GM18951 (cell line): ENCODE results near the gene SLC46A2.

ENCODE experiments used
- POLR2A ChIP-seq: IDR thresholded peaks from 4 replicates; pipeline ENCODE4 v1.6.1; 2011; ENCODE audit warnings: mild to moderate bottlenecking; ENCODE audit not compliant: insufficient read length, insufficient read depth; ENCODE audit errors: extremely low read depth
- in situ Hi-C: fragments of 300-500 bp; cut with MboI; formaldehyde crosslinking; loops from one replicate; pipeline ENCODE4 v1.12.0; 2022; ENCODE audit warnings: low sequenced_read_pairs, mixed read lengths, inconsistent platforms; ENCODE audit not compliant: unreplicated experiment

SLC46A2 gene

DNA sequence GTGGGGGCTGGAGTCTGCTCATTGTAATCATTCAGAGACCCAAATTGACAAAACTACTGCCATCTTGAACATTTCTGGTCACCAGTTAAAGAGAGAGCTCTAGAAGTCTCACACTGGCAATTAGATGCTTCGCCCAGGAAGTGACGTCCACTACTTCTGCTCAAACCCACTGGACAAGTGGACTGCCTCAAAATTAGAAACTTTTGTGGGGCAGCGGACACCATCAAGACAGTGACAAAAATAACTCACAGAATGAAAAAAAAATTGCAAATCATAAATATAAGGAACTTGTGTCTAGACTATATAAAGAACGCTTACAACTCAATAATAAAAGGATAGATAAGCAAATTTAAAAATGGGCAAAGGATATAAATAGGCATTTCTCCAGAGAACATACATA lies 9.8 kb upstream of the SLC46A2 start:
- in situ Hi-C loops, result no loop called here
- no peak for TF ChIP-seq POLR2A

DNA sequence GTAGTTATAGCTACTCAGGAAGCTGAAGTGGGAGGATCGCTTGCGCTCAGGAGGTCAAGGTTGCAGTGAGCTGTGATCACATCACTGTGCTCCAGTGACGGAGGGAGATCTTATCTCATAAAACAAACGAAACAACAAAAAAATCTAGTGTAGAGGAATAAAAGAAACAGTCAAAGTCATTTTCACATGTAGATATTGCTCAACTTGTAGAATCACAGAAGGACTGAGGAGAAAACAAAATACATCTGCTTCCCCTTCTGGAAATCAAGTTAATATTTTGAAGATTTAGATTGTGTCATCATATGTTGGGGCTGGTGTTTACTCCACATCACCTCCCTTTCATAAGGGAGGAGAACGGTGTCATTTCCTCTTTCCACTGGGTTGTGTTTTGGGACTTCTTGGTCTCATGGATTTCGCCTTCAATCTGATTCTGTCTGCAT lies 8.2 kb upstream of the SLC46A2 start:
- in situ Hi-C loops, result loop anchor here (10.0 kb wide), 1 partner anchor 64 kb away; no protein-coding TSS in a partner anchor
- no peak for TF ChIP-seq POLR2A

DNA sequence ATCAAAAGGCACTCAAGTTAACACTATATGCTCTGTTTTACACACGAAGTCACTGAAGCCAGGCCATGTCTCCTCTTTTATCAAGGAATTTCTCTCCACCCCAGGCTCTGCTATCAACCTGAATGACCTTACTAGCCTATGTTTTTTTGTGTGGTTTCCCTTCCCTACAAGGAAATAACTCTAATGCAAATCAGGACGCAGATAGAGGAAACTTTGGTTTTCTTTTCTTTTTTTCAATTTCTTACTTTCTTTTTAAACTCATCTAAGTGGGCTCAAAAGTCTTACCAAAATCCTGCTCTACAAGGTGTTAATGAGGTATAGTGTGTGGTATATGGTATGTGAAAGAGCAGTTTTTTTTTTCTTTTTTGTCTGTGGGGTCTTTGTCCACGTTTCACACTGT lies 5.5 kb upstream of the SLC46A2 start:
- in situ Hi-C loops, result loop anchor here (10.0 kb wide), 1 partner anchor 61 kb away; no protein-coding TSS in a partner anchor
- TF ChIP-seq POLR2A, result no peak

DNA sequence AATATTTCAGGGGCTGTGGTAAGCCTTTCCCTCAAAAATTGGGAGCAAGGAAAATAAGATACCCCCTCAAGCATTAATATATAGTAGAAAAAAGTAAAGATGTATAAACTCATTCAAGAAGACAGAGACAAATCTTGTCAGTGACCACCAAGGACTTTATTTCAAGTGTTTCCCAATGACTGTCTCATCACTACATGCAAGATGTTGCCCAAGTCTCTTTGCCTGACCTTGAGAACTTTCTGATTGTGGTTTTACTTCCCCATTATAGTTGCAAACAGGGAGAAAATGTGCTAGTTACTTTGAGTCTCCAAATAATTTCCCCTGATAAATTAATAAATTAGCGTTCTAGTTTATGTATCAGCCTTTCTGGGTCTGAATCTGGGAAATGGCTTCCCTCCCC lies 4.0 kb upstream of the SLC46A2 start:
- in situ Hi-C loops, result loop anchor here (10.0 kb wide), 1 partner anchor 60 kb away; no protein-coding TSS in a partner anchor
- no peak for TF ChIP-seq POLR2A

DNA sequence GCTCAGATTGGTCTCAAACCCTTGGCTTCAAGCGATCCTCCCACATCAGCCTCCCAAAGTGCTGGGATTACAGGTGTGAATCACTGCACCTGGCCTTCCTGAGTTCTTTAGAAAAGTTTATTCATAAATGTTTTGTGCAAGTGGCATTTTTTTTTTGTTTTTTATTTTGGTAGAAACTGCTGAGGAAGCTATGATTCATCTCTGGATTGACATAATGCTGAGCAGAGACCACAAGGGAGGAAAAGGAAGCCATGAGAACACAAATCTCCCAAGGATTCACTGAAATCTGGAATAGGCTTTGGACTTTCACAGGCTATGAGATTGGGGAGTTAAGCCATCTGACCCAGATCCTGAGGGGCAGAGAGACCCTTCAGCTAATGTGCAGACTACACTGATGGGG lies 3.4 kb upstream of the SLC46A2 start:
- in situ Hi-C loops, result loop anchor here (10.0 kb wide), 1 partner anchor 59 kb away; no protein-coding TSS in a partner anchor
- no peak for TF ChIP-seq POLR2A

DNA sequence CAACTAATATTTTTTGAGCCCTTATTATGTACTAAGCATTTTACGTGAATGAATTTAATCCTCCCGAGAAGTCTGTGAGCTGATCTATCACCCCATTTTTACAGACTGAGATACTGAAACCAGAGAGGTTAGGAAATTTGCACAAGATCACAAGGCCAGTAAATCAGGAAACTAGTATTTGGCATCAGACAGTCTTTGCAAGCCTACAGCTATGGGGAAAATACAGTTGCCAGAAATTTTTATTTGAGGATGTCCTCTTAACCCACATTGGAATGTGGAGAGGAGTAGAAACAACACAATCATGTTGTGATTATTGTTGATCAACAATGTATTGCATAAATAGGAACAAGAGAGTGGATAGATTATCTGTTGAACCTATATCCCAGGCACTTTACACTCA lies 2.3 kb upstream of the SLC46A2 start:
- in situ Hi-C loops, result loop anchor here (10.0 kb wide), 1 partner anchor 58 kb away; no protein-coding TSS in a partner anchor
- no peak for TF ChIP-seq POLR2A

DNA sequence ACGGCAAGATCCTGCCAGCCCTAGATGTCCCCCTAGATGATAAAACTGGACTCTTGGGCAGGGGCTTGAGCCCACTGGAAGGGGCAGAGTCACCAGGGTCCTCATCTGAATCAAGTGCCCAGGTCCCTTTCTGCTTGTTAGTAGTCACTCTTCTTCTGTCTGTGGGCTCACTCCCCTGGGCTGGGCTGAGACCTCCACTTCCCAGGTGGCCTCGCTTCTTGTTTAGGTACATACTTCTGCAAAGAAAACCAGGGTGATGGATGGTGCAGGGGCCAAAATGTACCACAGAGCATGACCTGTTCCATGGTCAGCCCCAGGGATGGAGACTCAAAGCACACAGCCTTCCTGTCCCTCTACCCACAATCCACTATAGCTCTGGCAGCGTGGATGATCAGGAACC lies 845 bp upstream of the SLC46A2 start:
- TF ChIP-seq POLR2A, result no peak
- in situ Hi-C loops, result loop anchor here (10.0 kb wide), 1 partner anchor 57 kb away; no protein-coding TSS in a partner anchor

DNA sequence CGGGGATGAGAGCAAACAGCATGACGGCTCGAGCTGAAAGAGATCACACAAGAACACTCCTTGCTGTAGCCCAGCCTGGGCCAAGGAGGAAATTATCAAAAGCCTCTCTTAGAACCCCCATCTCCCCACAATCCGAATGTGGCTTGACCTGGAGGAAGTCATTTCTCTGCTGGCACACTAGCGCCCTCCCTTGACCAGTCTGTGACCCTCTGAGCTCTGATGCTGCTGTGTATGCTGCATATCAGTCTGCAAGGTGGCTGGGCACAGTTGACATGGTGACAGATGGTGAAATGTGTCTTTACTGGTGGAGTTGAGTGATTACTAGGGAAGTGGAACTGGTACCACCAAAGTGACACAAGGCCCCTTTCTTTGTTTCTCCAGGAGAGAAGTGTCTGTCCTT lies 3.3 kb downstream of the SLC46A2 start:
- no peak for TF ChIP-seq POLR2A
- in situ Hi-C loops, result no loop called here

DNA sequence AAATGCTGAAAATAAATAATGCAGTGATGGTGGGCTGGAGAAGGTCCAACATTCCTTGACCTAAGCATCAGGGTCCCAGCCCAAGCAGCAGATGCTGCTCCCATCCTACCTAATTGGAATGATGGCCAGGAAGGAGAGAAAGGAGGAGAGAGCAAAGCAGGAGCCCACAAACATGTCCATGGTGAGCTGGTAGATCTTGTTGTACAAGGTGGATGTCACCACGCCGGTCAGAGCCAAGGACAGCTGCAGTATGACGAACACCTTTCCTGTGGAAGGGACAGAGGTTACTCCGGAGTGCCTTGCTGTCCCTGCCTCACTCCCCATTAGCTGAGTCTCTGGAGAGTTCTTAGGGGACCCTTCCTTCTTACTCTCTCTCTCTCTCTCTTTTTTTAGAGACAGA lies 4.3 kb downstream of the SLC46A2 start:
- in situ Hi-C loops, result no loop called here
- no peak for TF ChIP-seq POLR2A

DNA sequence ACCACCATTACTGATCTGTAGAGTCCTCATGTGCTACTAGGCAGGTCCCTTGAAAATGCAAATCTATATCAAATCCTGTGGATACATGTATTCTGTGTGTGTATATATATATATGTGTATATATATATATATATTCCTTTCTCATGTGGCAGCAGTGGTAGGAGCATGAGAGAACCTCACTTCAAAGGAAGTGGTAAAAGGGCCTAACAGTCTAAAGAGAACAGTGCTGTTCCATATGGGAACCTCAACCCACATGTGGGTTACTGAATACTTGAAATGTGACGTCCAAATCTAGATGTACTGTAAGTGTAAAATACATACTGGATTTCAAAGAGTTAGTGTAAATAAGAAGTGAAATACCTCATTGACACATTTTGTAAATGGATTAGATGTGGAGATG lies 5.4 kb downstream of the SLC46A2 start:
- in situ Hi-C loops, result no loop called here
- no peak for TF ChIP-seq POLR2A

DNA sequence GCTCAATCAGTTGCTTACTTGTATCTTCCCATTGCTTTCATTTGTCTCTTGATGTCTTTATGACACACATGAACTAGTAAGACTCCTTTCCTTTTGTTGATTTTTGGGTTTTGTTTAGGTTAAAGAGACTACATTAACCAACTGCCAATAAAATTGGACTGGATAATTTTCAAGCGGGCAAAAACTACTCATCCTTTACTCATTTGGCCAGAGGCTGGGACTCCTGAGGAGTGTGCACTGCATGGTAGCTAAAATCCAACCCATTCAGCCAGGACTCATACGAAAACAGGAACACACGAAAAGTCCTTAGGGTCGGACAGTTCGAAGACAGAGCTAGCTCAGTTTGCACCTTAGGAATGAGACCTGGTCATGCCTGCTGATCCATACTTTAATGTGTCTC lies 6.0 kb downstream of the SLC46A2 start:
- in situ Hi-C loops, result no loop called here
- no peak for TF ChIP-seq POLR2A

DNA sequence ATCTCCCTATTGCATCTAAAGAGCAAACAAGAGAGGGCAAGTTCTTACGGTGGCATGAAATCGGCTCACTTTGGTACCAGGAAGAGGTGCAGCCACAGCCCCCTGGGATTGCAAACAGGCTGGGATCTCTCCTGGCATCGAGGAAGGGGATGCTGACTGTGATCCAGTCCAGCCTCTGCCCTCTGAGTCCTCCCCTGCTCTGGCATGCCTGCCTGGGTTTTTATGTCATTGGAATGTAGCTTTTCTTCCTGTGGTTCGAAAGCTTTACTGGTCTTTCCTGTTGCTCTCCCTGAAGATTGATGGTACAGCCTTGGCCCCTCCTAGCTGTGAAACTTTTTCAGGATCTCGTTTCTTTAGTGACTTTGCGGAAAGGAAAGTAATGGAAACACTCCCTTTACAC lies 6.6 kb downstream of the SLC46A2 start:
- TF ChIP-seq POLR2A, result no peak
- in situ Hi-C loops, result no loop called here

DNA sequence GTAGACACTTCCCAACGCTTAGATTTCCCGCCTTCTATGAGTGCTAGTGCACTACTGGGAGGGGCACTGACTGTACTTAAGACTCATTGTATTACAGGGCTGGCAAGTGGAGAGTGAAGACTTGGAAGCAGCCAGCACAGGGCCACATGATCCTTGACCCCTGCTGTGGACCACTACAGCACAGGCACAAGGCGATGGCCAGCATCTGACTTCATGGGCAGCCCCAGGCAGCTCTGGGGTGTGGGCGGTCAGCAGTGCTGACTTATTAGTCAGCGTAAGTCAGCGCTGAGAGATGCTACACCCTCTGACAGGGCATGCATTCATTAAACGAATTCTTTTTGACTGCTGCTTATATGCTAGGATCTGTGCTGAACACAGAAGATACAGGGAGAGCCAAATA lies 9.3 kb downstream of the SLC46A2 start:
- in situ Hi-C loops, result no loop called here

DNA sequence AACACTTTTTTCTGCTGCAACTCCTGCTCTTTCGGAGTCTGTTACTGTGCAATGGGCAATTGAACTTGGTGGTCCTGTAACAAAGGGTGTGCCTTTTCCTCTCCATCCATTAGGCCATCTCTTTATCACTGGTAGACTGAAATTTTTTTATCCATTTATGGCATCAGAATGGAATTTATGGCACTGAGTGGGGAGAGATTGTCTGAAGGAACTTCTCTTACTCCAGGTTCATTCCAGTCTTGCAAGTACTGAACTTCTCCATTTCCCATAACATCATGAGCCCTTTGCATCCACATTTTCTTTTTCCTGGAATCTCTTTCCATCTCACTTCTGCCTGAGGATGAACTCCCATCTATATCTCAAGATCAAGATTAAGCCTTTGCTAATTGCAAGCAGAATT lies 10.0 kb downstream of the SLC46A2 start:
- in situ Hi-C loops, result no loop called here
- no peak for TF ChIP-seq POLR2A

More for the DNA sequence above, 9.3 kb downstream of the SLC46A2 start:
- TF ChIP-seq POLR2A, result no peak

DNA sequence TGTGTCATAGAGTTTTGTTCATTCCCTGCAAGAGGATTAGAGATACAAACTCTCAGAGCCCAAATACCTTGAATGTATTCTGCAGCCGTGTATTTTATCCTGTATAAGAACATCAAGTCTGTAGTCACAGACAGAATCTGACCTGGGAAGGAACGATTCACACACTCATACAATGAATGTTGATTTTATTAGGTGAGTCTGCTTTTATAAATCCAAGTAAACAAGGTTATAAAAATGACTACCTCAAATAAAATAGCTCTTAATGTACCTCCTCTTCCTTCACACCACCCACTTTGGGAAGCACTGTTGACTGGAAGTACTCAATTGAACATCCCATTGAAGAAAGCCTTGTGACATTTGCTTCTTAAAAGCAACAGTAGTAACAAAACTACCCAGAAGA lies 11.9 kb downstream of the SLC46A2 start:
- in situ Hi-C loops, result no loop called here
- TF ChIP-seq POLR2A, result no peak

DNA sequence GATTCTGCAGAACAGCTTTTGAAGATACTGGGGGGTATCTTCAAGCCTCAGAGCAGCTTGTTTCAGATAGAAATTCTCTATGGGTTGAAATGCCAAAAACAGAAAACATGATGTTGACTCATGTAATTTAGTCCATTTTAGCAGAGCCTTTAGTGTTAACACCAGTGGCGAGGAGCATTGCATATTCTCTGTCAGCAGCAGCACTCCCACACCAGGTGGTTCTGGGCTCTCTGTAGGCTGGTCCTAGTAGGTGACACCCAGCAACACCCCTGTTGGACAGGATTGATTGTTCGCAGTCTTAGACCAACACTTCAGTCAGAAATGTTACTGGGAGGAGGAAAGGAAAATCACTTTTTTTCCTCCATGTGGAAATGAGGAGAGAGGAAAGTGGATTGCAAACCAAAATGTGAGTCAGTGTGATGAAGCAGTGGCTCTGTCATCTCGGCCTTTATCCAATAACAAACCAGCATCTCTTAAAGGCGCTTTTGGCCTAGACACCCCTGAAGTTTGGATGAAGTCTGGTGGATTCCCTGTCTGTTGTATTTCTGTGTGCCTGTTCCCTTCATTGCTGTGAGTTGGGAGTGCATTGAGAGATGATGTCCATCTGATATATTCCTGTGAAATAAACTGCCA lies 16.8 kb downstream of the SLC46A2 start:
- in situ Hi-C loops, result no loop called here
- TF ChIP-seq POLR2A, result no peak
